Neural cell (in vitro differentiated cells): ENCODE results near the gene DRICH1.
"Not testable (repeated sequence)": the region's sequence is repeated elsewhere in the genome, so short reads cannot be mapped to it uniquely, and the experiment has no call there.

Source experiments
- CTCF ChIP-seq: fragments of 450-650 bp; IDR thresholded peaks from 2 replicates; pipeline ENCODE4 v1.5.1; 2014; ENCODE audit warnings: antibody characterized with exemption, mild to moderate bottlenecking, moderate library complexity; ENCODE audit not compliant: poor library complexity, severe bottlenecking
- EP300 ChIP-seq: fragments of 450-650 bp; conservative IDR thresholded peaks from 2 replicates; pipeline ENCODE4 v1.6.1; 2014; ENCODE audit warnings: antibody characterized with exemption, mild to moderate bottlenecking, moderate library complexity; ENCODE audit not compliant: poor library complexity, severe bottlenecking
- EZH2 ChIP-seq: fragments of 200-600, 300-800 bp; shearing (Covaris generic), sonication (generic); IDR thresholded peaks from 2 replicates; pipeline ENCODE4 v1.6.1; 2014; ENCODE audit warnings: antibody characterized with exemption, low read length, borderline replicate concordance, mild to moderate bottlenecking; ENCODE audit not compliant: insufficient read depth, poor library complexity, severe bottlenecking
- POLR2AphosphoS5 ChIP-seq: IDR thresholded peaks from 2 replicates; pipeline ENCODE4 v1.6.1; 2012

- not testable (repeated sequence) for TF ChIP-seq POLR2AphosphoS5, EZH2, CTCF, EP300
These were observed 4.6 kb downstream of the DRICH1 start for GRCh38 chr22:23627401-23628055.
